Urinary bladder (tissue), 4 donors: ENCODE data around the gene MAP2. TPM values are rescaled to one million over a fixed set of nuclear protein-coding genes. Genes with fewer than 3 reads are reported as not detected.

ENCODE experiments used
- DNase-seq: peaks from one replicate; pipeline ENCODE4 v3.0.0-alpha.2; 2015; ENCODE audit errors: extremely low spot score
- H3K27ac ChIP-seq: one replicate; pipeline ENCODE4 v1.5.1; 2013; ENCODE audit warnings: low read depth, mild to moderate bottlenecking, moderate library complexity
- H3K36me3 ChIP-seq: one replicate; pipeline ENCODE4 v1.6.1; 2013; ENCODE audit warnings: mild to moderate bottlenecking, moderate library complexity; ENCODE audit not compliant: insufficient read depth
- H3K4me1 ChIP-seq: one replicate; pipeline ENCODE4 v1.6.1; 2013; ENCODE audit warnings: mild to moderate bottlenecking, moderate library complexity; ENCODE audit not compliant: insufficient read depth
- H3K4me3 ChIP-seq: one replicate; pipeline ENCODE4 v1.5.1; 2013; ENCODE audit warnings: low read depth, low read length
- WGBS: extraction: QIAGEN DNeasy Blood & Tissue Kit; methylation state at CpG from one replicate; pipeline ENCODE4 v1.1.7; 2013; 5-methylcytosine and 5-hydroxymethylcytosine counted together
- polyA plus RNA-seq: library from polyadenylated mRNA; stranded (reverse); fragments of 200-250 nt; gene quantifications from one replicate; pipeline ENCODE4 v1.2.3, GENCODE V29; 2013
- small RNA-seq: library from RNA; depleted of rRNA; stranded (forward); fragments of <200 nt; gene quantifications from one replicate; pipeline ENCODE3, GENCODE V24; 2014
- total RNA-seq: library from RNA; depleted of rRNA; stranded (reverse); fragments of >200 nt; gene quantifications from one replicate; pipeline ENCODE4 v1.2.3, GENCODE V29; 2014
- donor health status: healthy with polysubstance abuse.
- donor health status: healthy.

The MAP2 gene
- total and polyA plus RNA-seq, 2 donors: 2.7 to 13.5 TPM

GRCh38 chr2:209766613-209767012 lies 342.8 kb downstream of the MAP2 start:
- DNase-seq: no peak
- Histone ChIP-seq H3K4me3 (no peak overlapping the region), H3K4me1 (no peaks in the 10 kb centered on the region), H3K36me3 (no peaks in the 10 kb centered on the region), H3K27ac (no peak overlapping the region)
- WGBS: 76% methylated on average over 1 of the region's 1 CpG

GRCh38 chr2:209767316-209767715 lies 343.5 kb downstream of the MAP2 start:
- Histone ChIP-seq H3K27ac (no peak overlapping the region), H3K4me1 (no peaks in the 10 kb centered on the region), H3K36me3 (no peaks in the 10 kb centered on the region), H3K4me3 (no peak overlapping the region)
- no peak for DNase-seq
- 61% methylated on average over 2 of the region's 2 CpGs for WGBS

DNA sequence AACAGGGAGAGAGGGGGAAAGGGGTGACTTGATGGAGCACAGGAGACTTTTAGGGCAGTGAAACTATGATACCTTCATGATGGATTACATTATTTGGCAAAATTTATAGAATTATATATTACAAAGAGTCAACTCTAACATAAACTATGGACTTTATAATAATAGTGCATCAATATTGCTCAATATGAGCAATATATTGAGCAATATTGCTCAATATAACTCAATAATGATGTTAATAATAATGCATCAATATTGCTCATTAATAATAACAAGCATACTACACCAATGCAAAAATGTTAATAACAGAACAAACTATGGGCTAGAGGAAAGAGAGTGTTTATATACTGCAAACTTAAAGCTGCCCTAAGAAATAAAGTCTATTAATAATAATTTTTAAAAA lies 344.7 kb downstream of the MAP2 start:
- no peak for DNase-seq
- Histone ChIP-seq H3K4me1 (no peaks in the 10 kb centered on the region), H3K27ac (no peak overlapping the region), H3K4me3 (no peak overlapping the region), H3K36me3 (no peaks in the 10 kb centered on the region)

- peak; percentile 33 for DNase-seq
- WGBS: 1% methylated on average over 69 of the region's 73 CpGs
Measured at GRCh38 chr2:209771474-209772289, 347.8 kb downstream of the MAP2 start, which contains the start of gene UNC80. Gene UNC80 (plus strand): TSS chr2:209771832. CDS start chr2:209772073, 241 bp downstream.

GRCh38 chr2:209772290-209772685 lies 348.4 kb downstream of the MAP2 start:
- no peaks in the 10 kb centered on the region for H3K36me3 ChIP-seq
- H3K4me3 ChIP-seq: no peak overlapping the region
- WGBS: 11% methylated on average over 8 of the region's 8 CpGs
- H3K4me1 ChIP-seq: no peaks in the 10 kb centered on the region
- H3K27ac ChIP-seq: no peak overlapping the region
- no peak for DNase-seq

More at GRCh38 chr2:209771474-209772289, 347.8 kb downstream of the MAP2 start, which contains the start of gene UNC80:
- no peaks in the 10 kb centered on the region for H3K4me1 ChIP-seq
- H3K4me3 ChIP-seq: no peak within 1 kb of the TSS
- H3K36me3 ChIP-seq: no peaks in the 10 kb centered on the region
- no peak within 1 kb of the TSS for H3K27ac ChIP-seq

DNA sequence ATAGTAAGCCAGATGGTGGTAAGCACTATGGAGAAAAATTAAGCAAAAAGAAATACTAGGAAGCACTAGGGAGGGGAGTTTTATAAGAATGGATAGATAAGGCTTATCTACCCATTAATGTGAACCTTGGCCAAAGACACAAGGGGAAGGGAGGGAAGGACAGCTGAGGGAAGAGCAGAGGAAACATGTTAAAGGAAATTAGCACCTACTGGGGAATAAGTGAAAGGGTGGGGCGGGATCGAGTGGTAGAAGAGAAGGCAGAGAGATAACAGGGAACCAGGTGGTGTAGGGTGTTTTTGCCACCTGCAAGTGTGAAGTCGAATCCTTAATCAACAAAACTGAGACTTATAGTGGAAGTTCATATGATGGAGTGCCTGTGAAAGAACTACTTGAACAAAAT lies 349.5 kb downstream of the MAP2 start:
- Histone ChIP-seq H3K27ac (no peak overlapping the region), H3K36me3 (no peaks in the 10 kb centered on the region), H3K4me3 (no peak overlapping the region), H3K4me1 (no peaks in the 10 kb centered on the region)
- WGBS: 15% methylated on average over 3 of the region's 3 CpGs
- DNase-seq: no peak

Small RNA genes within 50 kb of the gene (small RNA-seq; reads per million reads assigned to genes)
- gene RNA5SP118: not detected
